Inflammatory macrophage treated with lipopolysaccharide for 1 hour (primary cell): ENCODE data around the gene TMEM235.

Experiments used
- DNase-seq, 2 donors: peaks; one replicate each; pipeline ENCODE4 v3.0.0-alpha.2; 2020 to 2022

TMEM235 gene

DNA sequence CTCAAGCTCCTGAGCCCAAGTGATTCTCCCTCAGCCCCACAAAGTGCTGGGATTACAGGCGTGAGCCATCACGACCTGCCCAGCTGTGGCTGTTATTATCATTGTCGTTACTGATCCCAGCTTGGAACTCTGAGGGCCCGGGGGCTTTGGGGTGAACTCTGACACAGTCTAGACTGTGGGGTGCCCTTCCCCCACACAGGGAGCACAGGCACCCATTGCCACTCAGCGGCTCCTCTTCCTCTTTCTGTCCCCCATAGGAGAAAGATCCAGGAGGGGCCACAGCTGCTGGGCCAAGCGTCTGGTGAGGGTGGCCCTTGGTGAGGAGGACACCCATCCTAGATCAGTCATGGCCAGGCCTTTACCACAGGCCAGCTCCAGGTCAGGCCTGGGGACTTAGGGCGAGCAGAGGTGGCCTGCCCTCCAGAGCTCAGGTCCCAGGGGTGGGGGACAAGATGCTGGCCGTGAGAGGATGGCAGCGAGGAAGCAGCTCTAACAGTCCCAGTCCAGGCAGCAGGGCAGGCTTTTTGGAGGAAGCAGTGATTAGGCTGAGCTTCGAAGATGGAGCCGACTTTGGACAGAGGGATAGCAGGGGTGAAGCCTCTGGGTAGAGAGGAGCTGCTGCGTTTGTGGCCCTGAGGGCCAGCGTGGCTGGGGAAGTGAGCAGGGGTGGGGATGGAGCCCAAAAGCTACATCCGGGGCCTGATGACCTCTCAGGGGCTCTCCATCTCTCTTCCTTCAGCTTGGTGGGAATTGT, 24.7 kb downstream of the TMEM235 start:
- DNase-seq, result no peak

- DNase-seq, result no peak
Observed at GRCh38 chr17:78256707-78257591, 25.5 kb downstream of the TMEM235 start.

- DNase-seq, result no peak
Observed at GRCh38 chr17:78257810-78258322, 26.4 kb downstream of the TMEM235 start.

GRCh38 chr17:78258323-78259191, 27.1 kb downstream of the TMEM235 start:
- peak in 1 of 2 donors; percentile 32 for DNase-seq

DNA sequence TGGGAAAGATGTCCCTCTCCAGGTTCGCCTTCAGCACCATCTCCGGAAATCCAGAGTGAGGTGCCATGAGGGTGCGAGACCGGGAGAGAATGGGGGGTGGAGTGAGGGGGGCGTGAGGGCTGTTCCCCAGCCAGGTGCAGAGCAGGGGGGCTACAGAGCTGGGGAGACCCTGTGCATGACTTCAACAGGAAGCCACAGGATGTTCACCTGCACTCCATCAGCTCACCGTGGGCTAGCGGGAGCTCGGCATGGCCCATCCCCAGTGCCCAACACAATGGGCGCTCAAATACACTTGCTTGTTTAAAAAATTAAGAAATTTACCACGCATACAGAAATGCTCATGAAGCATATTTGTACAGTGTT, 27.7 kb downstream of the TMEM235 start:
- no peak for DNase-seq

DNA sequence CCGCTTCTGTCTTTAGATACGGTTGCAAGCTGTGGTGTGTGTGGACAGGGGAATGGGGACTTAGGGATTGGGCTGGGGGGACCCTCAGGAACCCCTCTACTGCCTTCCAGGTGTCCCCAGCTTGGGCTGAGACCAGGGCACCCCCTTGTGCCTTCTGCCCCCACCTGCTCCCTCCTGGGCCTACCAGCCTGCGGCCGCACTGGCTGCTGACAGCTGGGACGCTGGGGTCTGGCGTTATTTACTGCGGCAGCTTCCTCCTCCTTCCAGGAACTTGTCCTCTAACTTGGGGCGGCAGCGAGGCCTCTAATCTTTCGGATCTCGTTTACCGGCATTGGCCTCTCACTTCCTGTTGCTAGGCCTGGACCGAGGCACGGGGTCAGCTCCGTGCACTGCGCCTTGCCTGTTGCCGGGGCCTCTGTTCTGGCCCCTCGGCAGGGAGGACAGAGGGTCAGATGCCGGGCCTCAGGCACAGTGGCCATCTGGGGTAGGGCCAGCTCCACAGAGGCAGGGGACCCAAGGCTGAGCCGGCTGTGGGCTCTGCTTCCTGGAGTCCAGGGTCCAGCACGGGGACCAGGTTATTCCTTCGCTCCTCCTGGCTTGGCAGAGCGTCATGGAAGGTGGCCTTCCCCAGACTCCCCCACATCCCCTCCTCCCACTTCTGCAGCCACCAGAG, 31.8 kb downstream of the TMEM235 start:
- DNase-seq, result peak in 1 of 2 donors; percentile 49

- DNase-seq, result no peak
Observed at GRCh38 chr17:78263736-78264340, 32.4 kb downstream of the TMEM235 start.

DNA sequence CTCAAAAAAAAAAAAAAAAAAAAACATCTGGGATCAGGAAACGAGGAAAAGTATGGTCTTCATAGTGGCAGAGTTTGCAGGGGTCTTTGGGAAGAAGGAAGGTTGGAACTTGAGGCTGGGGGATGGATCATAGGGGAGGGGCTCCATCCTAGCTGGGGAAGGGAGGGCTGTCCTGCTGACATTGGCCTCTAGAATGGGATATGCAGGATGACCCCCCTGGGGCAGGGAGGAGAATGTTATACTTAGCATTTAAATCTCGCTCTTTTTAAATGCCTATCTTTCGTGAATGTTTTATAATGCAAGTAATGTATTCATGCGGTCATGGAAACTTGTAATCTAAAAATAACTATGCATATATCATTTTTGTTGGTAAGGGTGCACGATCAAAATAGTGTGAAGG, 33.2 kb downstream of the TMEM235 start:
- DNase-seq, result no peak

- DNase-seq, result no peak
Observed at GRCh38 chr17:78265121-78265520, 33.7 kb downstream of the TMEM235 start.

DNA sequence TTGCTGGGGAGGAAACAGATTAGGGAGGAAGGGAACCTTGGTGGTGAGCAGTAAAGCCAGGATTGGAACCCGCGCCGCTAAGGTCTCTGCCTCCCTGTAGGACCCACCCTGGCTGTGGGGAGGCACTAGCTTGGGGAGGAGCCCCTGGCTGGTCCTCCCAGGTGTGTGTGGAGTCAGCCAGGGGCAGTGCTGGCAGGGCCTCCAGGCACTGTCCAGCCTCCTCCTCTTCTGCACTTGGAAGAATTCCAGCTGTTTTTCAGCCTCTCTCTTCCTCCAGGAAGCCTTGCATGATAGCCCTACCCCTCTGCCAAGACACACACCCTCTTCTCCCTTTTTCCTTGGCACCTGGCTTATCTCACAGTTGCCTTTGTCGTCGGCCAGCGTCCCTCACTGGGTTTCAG, 34.8 kb downstream of the TMEM235 start:
- DNase-seq, result no peak

DNA sequence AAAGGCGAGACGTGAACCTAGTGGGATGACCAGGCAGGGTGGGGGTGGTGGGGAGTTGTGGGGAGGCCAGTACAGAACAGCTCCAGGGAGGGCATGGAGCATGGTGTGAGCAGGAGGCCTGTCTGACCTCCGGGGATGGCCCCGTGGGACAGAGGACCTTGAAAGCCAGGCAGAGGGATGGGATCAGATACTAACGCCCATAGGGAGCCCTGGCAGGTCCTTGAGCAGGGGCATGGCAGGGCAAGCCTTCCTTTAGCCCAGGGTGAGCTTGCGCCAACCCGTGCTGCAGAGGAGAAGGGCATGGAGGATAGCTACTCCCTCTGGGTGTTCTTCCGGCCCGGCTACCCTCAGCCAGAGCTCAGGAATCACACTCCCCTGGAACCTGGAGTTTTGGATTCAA, 35.3 kb downstream of the TMEM235 start:
- DNase-seq, result no peak

GRCh38 chr17:78267253-78268073, 36.0 kb downstream of the TMEM235 start:
- no peak for DNase-seq

GRCh38 chr17:78268191-78268874, 36.9 kb downstream of the TMEM235 start:
- no peak for DNase-seq

- DNase-seq, result no peak
Observed at GRCh38 chr17:78268951-78269905, 37.8 kb downstream of the TMEM235 start.

GRCh38 chr17:78269955-78270381, 38.5 kb downstream of the TMEM235 start:
- DNase-seq, result no peak

DNA sequence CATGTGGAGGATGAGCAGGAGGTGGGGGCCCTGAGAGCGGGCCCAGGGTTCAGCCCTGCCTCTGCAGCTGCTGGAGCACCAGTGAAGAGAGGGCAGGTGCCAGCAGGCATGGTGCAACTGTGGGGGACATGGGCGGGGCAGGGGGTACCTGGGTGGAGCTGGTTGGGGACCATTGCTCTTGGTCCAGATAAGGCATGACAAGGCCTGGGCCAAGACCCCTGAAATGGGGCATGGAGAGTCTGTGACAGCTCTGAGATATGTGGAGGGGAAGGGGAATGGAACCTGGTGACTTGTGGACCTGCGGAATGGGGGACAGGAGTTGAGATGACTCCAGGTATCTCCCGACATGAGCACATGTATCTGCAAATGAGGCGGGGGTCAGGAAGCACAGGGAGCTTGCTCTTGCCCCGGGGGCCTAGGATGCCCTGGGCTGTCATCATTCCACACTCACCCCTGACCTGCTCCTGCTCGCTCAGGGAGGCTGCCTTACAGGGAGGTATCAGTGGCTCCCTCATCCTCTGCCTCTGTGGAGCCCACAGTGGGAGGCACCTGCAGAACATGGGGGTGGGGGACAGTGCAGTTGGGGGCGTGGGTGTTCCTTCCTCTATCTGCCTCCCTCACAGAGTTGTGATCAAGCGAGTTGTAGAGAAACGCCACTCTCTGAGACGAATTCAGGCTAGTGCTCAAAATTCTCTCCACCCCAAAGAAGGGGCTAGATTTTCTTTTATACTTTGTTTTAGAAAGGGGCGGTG, 40.2 kb downstream of the TMEM235 start:
- no peak for DNase-seq

- DNase-seq, result peak; percentile 30 to 39
Observed at GRCh38 chr17:78272181-78272913, 40.9 kb downstream of the TMEM235 start.

DNA sequence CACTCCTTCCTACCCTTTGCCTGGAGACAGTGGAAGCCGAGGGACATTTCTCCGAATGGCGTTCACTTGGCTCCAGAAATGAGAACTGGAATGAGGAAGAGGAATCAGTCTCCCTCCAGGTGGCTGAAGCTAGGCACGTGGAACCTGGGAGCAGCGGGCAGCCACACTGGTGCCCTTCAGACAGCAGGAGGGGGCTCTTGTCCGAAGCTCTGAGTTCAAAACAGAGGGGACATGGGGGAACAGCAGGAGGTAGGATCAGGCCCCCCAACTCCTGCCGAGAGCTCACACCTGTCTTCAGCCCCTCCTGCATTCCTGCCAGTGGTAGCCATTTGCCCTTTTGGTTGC, 41.5 kb downstream of the TMEM235 start:
- DNase-seq, result no peak
